GM18858 (cell line): ENCODE results near the gene PNLIP.

Experiments used
- ATAC-seq: cut with Tn5 transposase; IDR thresholded peaks from one replicate; pipeline ENCODE4 v1.9.1; 2021; ENCODE audit not compliant: unreplicated experiment

The PNLIP gene

GRCh38 chr10:116613471-116613870, 67.7 kb downstream of the PNLIP start:
- ATAC-seq: no peak

DNA sequence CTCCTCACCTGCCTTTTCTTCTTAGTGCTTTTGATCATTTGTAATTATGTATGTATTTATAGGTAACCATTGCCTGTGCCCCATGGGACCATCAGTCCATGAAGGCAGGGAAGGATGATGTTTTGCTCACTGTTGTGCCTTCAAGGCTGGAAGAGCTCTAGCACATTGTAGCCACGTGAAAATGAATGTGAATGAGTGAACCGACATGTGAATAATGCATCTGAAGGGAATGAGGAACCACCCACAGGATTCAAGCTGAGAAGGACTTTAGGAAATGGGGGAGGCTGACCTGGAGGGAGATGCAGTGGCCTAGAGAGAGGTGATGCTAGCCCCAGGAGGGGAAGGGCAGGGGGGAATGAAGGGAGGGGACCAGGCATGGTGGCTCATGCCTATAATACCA, 69.1 kb downstream of the PNLIP start:
- ATAC-seq: no peak

DNA sequence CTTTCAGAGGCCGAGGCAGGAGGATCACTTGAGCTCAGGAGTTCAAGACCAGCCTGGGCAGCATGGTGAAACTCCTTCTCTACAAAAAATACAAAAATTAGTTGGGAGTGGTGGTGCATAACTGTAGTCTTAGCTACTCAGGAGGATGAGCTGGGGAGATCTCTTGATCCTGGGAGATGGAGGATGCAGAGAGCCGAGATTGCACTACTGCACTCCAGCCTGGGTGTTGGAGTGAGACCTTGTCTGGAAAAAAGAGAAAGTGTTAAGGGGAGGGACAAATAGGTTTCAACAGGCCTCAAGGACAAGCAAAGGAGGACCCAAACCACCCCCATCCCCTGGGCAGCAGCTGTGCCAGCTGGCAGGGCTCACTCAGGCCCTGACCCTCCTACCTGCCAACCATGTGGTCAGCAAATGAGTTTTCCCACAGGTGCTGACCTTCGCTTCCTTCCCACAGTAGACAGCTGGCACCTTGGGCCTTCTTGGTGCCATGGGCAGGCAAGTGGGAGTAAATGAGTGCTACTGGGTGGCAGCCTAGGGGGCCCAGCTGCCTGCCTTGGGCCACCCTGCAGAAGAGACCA, 69.6 kb downstream of the PNLIP start:
- ATAC-seq: no peak
